Upper lobe of left lung (tissue), 6 donors: ENCODE data around the gene PRPH. TPM values are rescaled to one million over a fixed set of nuclear protein-coding genes. Genes with fewer than 3 reads are reported as not detected.
"Not testable (repeated sequence)": the region's sequence is repeated elsewhere in the genome, so short reads cannot be mapped to it uniquely, and the experiment has no call there.

Experiments used
- ATAC-seq, 2 donors: fragments of 200-7000 bp; cut with Tn5 transposase; one replicate each; pipeline ENCODE4 v1.9.1; 2022; ENCODE audit warnings: mild to moderate bottlenecking in 2 of 2, moderate library complexity in 2 of 2; ENCODE audit not compliant: low FRiP score in 2 of 2
- DNase-seq, 2 donors: peaks; one replicate each; pipeline ENCODE4 v3.0.0-alpha.2; 2019 to 2020
- H3K27ac ChIP-seq, 4 donors: fragments of 200-600 bp; sonication (generic); one replicate each; pipeline ENCODE4 v1.5.1; 2016 to 2019
- H3K27me3 ChIP-seq, 4 donors: fragments of 200-600 bp; sonication (generic); one replicate each; pipeline ENCODE4 v1.5.1; 2017 to 2019
- H3K36me3 ChIP-seq, 4 donors: fragments of 200-600 bp; sonication (generic); one replicate each; pipeline ENCODE4 v1.5.1; 2016 to 2019
- H3K4me1 ChIP-seq, 4 donors: fragments of 200-600 bp; sonication (generic); one replicate each; pipeline ENCODE4 v1.5.1; 2018 to 2019
- H3K4me3 ChIP-seq, 4 donors: fragments of 200-600 bp; sonication (generic); one replicate each; pipeline ENCODE4 v1.5.1; 2017 to 2019; ENCODE audit warnings: mild to moderate bottlenecking in 2 of 4, moderate library complexity in 1 of 4
- H3K9me3 ChIP-seq, 4 donors: fragments of 200-600 bp; sonication (generic); one replicate each; pipeline ENCODE4 v1.5.1; 2018 to 2019
- EP300 ChIP-seq, 4 donors: sonication (generic); formaldehyde crosslinking; IDR thresholded peaks; one replicate each; pipeline ENCODE4 v1.5.1; 2017; ENCODE audit warnings: antibody characterized with exemption in 4 of 4, control low read depth in 2 of 4
- POLR2A ChIP-seq, 4 donors: fragments of 450-650 bp; IDR thresholded peaks; one replicate each; pipeline ENCODE4 v1.5.1; 2016 to 2017; ENCODE audit warnings: antibody characterized with exemption in 4 of 4, mild to moderate bottlenecking in 2 of 4
- POLR2AphosphoS5 ChIP-seq, 2 donors: sonication (generic); formaldehyde crosslinking; IDR thresholded peaks; one replicate each; pipeline ENCODE4 v1.5.1; 2017; ENCODE audit warnings: antibody characterized with exemption in 2 of 2
- WGBS, 2 donors: methylation state at CpG; one replicate each; pipeline ENCODE4 v1.1.5; 2017 to 2018; 5-methylcytosine and 5-hydroxymethylcytosine counted together
- total RNA-seq, 6 donors: library from RNA; depleted of rRNA in 4 of 6; stranded (reverse); fragments of >200 nt in 4 of 6; gene quantifications; one replicate each; pipeline versions ENCODE4 v1.1.0 to v1.2.1, GENCODE V29; 2016 to 2021
- TF ChIP-seq, protein P1 (sequence below), 6 experiments: fragments of 450-650 bp in 4 of 6; fragments of 200-600 bp in 2 of 6; sonication (generic) in 2 of 6; IDR thresholded peaks; one replicate each; pipeline ENCODE4 v1.5.1; 2016 to 2019; ENCODE audit warnings: antibody characterized with exemption in 6 of 6
- donor health status: DM: no; HTN: no; CAD: no; lungs with moderate emphysema.
- donor health status: DM: no; HTN: yes; CAD: no; lungs with severe emphysema.

The PRPH gene
- total RNA-seq, 6 donors from 2014 or later = 0.27 to 1.2 TPM; not detected in 4

DNA sequence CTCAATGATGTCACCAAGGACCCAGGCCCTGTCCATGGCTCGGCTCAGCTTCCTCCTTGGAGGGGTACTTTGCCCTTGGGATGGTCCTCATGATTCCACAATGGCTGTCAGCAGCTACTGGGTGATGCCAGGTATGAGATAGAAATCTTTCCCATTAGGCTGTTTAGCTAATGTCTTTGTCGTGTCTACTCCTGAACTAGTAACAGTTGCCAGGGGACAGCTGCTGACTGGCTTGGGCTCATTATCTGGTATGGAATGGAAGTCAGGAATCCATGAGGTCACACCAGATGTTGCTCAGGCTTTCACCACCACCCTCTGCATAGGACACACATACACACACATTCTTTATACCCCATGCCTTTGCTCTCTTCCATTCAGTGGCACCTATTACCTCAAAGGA lies 9.2 kb downstream of the PRPH start:
- DNase-seq (no peak), ATAC-seq (no peak)
- H3K4me3 ChIP-seq = no peak overlapping the region
- H3K4me1 ChIP-seq = no peaks in the 10 kb centered on the region
- TF ChIP-seq, protein P1, sequence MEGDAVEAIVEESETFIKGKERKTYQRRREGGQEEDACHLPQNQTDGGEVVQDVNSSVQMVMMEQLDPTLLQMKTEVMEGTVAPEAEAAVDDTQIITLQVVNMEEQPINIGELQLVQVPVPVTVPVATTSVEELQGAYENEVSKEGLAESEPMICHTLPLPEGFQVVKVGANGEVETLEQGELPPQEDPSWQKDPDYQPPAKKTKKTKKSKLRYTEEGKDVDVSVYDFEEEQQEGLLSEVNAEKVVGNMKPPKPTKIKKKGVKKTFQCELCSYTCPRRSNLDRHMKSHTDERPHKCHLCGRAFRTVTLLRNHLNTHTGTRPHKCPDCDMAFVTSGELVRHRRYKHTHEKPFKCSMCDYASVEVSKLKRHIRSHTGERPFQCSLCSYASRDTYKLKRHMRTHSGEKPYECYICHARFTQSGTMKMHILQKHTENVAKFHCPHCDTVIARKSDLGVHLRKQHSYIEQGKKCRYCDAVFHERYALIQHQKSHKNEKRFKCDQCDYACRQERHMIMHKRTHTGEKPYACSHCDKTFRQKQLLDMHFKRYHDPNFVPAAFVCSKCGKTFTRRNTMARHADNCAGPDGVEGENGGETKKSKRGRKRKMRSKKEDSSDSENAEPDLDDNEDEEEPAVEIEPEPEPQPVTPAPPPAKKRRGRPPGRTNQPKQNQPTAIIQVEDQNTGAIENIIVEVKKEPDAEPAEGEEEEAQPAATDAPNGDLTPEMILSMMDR (IDR thresholded peaks at IDR 0.05) = no peak
- TF ChIP-seq POLR2A (IDR thresholded peaks at IDR 0.05) (no peak), EP300 (IDR thresholded peaks at IDR 0.05) (no peak), POLR2AphosphoS5 (IDR thresholded peaks at IDR 0.05) (no peak)
- H3K9me3 ChIP-seq = no peaks in the 10 kb centered on the region
- no peaks in the 10 kb centered on the region for H3K36me3 ChIP-seq
- H3K27ac ChIP-seq = no peak overlapping the region
- 69 to 81% methylated on average over 2 of the region's 2 CpGs for WGBS, 2 donors
- H3K27me3 ChIP-seq = no peaks in the 10 kb centered on the region

DNA sequence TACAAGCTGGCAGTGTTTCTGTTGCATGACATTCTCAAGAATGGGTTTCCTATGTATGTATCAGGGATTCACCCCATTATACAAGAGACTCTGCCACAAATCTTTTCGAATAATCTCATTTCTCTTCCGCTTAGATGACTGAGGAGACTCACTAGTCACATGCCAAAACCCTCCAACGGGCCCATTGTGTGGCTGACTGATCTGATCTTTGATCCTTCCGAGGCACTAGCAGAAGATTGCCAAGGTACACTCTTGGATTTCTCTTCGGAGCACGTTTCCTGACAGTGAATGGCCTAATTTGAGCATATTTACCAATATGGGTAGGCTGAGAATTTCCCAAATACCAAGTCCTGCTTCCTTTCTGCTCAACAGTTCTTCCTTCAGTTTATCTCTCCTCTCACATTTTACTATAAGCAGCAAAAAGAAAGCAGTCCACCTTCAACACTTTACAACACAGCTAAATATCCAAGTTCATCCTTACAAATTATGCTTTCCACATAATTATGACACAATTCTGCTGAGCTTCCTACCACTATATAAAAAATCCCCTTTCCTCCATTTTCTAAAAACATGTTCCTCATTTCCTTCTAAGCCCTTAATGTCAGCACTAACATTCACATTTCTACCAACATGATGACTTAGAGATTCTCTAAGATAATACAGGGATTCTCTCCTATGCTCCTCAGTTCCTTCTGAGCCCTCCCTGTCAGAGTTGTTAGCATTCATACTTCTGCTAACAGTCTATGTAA lies 11.0 kb downstream of the PRPH start:
- ATAC-seq (no peak), DNase-seq (no peak)
- H3K27me3 ChIP-seq = no peaks in the 10 kb centered on the region
- no peak overlapping the region for H3K4me3 ChIP-seq
- no peaks in the 10 kb centered on the region for H3K4me1 ChIP-seq
- H3K36me3 ChIP-seq = no peaks in the 10 kb centered on the region
- no peak overlapping the region for H3K27ac ChIP-seq
- TF ChIP-seq, protein P1 (IDR thresholded peaks at IDR 0.05) = no peak
- TF ChIP-seq POLR2A (IDR thresholded peaks at IDR 0.05) (no peak), POLR2AphosphoS5 (IDR thresholded peaks at IDR 0.05) (no peak), EP300 (IDR thresholded peaks at IDR 0.05) (no peak)
- 76 to 81% methylated on average over 6 of the region's 6 CpGs for WGBS, 2 donors
- H3K9me3 ChIP-seq = no peaks in the 10 kb centered on the region

DNA sequence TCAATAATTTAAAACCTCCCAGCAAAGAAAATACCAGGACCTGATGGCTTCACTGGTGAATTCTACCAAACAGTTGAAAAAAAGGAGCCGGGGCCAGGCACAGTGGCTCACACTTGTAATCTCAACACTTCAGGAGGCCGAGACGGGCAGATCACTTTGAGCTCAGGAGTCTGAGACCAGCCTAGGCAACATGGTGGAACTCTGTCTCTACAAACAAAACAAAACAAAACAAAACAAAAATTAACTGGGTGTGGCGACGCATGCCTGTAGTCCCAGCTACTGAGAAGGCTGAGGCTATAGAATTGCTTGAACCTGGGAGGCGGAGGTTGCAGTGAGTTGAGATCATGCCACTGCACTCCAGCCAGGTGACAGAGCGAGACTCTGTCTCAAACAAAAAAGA lies 14.4 kb downstream of the PRPH start:
- Histone ChIP-seq H3K36me3 (no peaks in the 10 kb centered on the region), H3K4me1 (no peaks in the 10 kb centered on the region), H3K9me3 (no peaks in the 10 kb centered on the region), H3K4me3 (no peak overlapping the region), H3K27ac (no peak overlapping the region), H3K27me3 (no peaks in the 10 kb centered on the region)
- ATAC-seq (no peak), DNase-seq (no peak)
- TF ChIP-seq, protein P1 (IDR thresholded peaks at IDR 0.05) = no peak
- TF ChIP-seq EP300 (IDR thresholded peaks at IDR 0.05) = no peak
- TF ChIP-seq POLR2AphosphoS5 (IDR thresholded peaks at IDR 0.05) = no peak
- TF ChIP-seq POLR2A (IDR thresholded peaks at IDR 0.05) = no peak
- WGBS, 2 donors = 91 to 92% methylated on average over 7 of the region's 7 CpGs

DNA sequence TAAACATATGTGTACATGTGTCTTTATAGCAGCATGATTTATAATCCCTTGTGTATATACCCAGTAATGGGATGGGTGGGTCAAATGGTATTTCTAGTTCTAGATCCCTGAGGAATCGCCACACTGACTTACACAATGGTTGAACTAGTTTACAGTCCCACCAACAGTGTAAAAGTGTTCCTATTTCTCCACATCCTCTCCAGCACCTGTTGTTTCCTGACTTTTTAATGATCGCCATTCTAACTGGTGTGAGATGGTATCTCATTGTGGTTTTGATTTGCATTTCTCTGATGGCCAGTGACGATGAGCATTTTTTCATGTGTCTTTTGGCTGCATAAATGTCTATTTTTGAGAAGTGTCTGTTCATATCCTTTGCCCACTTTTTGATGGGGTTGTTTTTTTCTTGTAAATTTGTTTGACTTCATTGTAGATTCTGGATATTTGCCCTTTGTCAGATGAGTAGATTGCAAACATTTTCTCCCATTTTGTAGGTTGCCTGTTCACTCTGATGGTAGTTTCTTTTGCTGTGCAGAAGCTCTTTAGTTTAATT lies 15.6 kb downstream of the PRPH start:
- not testable (repeated sequence) for DNase-seq, H3K4me1 ChIP-seq, H3K27ac ChIP-seq, H3K4me3 ChIP-seq, H3K9me3 ChIP-seq, H3K36me3 ChIP-seq, H3K27me3 ChIP-seq, ATAC-seq
- 50 to 73% methylated on average over 1 to 3 of the region's 3 CpGs for WGBS, 2 donors

DNA sequence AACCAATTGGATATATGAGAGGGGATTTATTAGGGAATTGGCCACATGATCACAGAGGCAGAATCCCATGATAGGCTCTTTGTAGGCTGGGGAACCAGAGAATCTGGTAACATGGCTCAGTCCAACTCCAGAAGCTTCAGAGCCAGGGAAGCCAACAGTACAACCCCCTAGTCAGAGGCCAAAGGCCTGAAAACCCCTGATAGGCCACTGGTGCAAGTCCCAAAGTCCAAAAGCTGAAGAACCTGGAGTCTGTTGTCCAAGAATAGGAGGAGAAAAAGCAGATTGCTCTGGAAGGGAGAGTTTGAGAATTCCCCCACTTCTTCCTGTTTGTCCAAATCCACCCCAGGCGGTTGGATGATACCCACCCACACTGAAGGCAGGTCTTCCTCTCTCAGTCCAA lies 19.9 kb downstream of the PRPH start:
- Histone ChIP-seq H3K9me3 (no peaks in the 10 kb centered on the region), H3K36me3 (no peaks in the 10 kb centered on the region), H3K27ac (no peak overlapping the region), H3K4me1 (no peaks in the 10 kb centered on the region), H3K27me3 (no peaks in the 10 kb centered on the region), H3K4me3 (no peak overlapping the region)
- TF ChIP-seq, protein P1 (IDR thresholded peaks at IDR 0.05) = no peak
- TF ChIP-seq EP300 (IDR thresholded peaks at IDR 0.05) (no peak), POLR2A (IDR thresholded peaks at IDR 0.05) (no peak), POLR2AphosphoS5 (IDR thresholded peaks at IDR 0.05) (no peak)
- 77 to 91% methylated on average over 1 of the region's 1 CpG for WGBS, 2 donors
- ATAC-seq (no peak), DNase-seq (no peak)

DNA sequence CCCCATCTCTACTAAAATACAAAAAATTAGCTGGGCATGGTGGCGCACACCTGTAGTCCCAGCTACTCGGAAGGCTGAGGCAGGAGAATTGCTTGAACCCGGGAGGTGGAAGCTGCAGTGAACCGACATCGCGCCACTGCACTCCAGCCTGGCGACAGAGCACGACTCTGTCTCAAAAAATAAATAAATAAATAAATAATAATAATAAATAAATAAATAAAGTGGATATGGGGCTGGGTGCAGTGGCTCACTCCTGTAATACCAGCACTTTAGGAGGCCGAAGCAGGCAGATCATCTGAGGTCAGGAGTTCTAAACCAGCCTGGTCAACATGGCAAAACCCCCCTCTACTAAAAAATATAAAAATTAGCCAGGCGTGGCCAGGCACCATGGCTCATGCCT lies 22.2 kb downstream of the PRPH start:
- H3K4me1 ChIP-seq, ATAC-seq, H3K9me3 ChIP-seq, H3K27me3 ChIP-seq, H3K36me3 ChIP-seq, H3K27ac ChIP-seq, DNase-seq, H3K4me3 ChIP-seq: not testable (repeated sequence)
- WGBS, 2 donors = 93 to 97% methylated on average over 10 of the region's 10 CpGs

DNA sequence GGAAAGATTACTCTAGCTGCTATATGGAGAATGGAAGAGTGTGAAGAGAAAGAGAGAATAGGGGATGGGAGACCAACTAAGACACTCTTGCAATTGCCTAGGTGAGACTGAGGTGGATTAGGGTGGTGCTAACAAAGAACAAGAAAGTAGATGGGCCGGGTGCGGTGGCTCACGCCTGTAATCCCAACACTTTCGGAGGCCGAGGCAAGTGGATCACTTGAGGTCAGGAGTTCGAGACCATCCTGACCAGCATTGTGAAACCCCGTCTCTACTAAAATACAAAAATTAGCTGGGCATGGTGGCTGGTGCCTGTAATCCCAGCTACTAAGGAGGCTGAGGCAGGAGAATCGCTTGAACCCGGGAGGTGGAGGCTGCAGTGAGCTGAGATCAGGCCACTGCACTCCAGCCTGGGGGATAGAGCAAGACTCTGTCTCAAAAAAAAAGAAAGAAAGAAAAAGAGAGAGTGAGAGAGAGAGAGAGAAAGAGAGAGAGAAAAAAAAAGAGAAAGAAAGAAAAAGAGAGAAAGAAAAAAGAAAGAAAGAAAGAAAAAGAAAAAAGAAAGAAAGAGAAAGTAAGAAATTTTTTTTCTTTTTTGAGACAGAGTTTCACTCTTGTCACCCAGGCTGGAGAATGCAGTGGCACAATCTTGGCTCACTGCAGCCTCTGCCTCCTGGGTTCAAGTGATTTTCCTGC lies 25.6 kb downstream of the PRPH start:
- WGBS, 2 donors = 92 to 93% methylated on average over 9 of the region's 9 CpGs
- not testable (repeated sequence) for H3K4me3 ChIP-seq, DNase-seq, H3K36me3 ChIP-seq, H3K27ac ChIP-seq, H3K27me3 ChIP-seq, ATAC-seq, H3K9me3 ChIP-seq
- H3K4me1 ChIP-seq = peaks cover 10 to 18% (median 11%) of the 10 kb centered on the region in 4 donors
